ENCODE data around the gene ANKS1B.

GRCh38 chr12:99332936-99333591, 651.7 kb downstream of the ANKS1B start:
- no peak for TF ChIP-seq ZNF274 (IDR thresholded peaks at IDR 0.05; ENCODE audit: low read depth, low read length)
- no peak for TF ChIP-seq SUZ12 (IDR thresholded peaks at IDR 0.05; ENCODE audit: extremely low read depth, insufficient read depth, insufficient read length)
